Measurements from ENCODE around the gene CD68. TPM values are rescaled to one million over a fixed set of nuclear protein-coding genes. Genes with fewer than 3 reads are reported as not detected.
"Not testable (repeated sequence)": the region's sequence is repeated elsewhere in the genome, so short reads cannot be mapped to it uniquely, and the experiment has no call there.

The CD68 gene
- total RNA-seq, 1 donor from 2014 or later = 40.0 TPM

GRCh38 chr17:7591596-7591995 is 12.2 kb downstream of the CD68 start:
- no peak for DNase-seq (ENCODE audit: extremely low spot score in 2 of 2)
- Histone ChIP-seq H3K36me3 (peaks cover 0 to 56% of the 10 kb centered on the region in 2 donors), H3K27me3 (no peaks in the 10 kb centered on the region), H3K9me3 (no peaks in the 10 kb centered on the region), H3K4me1 (peaks cover 22% of the 10 kb centered on the region), H3K4me3 (no peak overlapping the region), H3K27ac (peak overlapping the region; percentile 97)
- TF ChIP-seq POLR2AphosphoS5 (IDR thresholded peaks at IDR 0.05; ENCODE audit: insufficient read depth in 1 of 2, low read depth in 1 of 2) = no peak
- intact Hi-C loops (cut with DNase I) = no loop called here

DNA sequence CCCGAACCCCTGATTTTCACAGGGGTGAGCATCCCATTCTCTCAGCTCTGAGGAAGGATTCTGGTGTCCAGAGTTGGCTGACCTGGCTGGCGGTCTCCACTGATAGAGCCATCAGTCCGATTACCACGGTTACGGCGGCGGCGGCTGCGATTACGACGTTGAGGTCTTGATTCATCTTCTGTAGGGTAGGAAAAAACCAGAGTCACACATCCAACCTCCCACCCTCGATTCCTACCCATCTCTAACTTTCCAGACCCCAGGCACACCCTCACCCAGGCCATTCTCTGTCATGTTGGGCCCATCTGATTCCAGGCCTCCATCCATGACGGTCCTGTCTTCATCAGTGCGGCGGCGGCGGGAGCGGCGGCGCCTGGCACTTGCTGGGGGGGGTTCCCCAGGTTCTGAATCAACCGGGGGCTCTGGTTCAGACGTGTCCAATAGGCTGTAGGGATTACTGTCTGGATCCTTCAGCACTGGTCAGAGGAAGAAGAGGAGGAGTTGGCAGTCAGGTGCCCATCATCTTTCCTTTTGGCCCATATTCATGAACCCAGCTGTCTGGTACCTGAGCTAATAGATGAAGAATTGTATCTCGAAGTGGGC is 13.1 kb downstream of the CD68 start:
- intact Hi-C loops (cut with DNase I) = no loop called here
- TF ChIP-seq POLR2A (IDR thresholded peaks at IDR 0.05) (no peak), POLR2AphosphoS5 (IDR thresholded peaks at IDR 0.05; ENCODE audit: insufficient read depth in 1 of 2, low read depth in 1 of 2) (no peak), CTCF (IDR thresholded peaks at IDR 0.05) (no peak)
- Histone ChIP-seq H3K4me1 (peaks cover 15% of the 10 kb centered on the region), H3K27me3 (no peaks in the 10 kb centered on the region), H3K4me3 (no peak overlapping the region), H3K9me3 (no peaks in the 10 kb centered on the region), H3K36me3 (peaks cover 0 to 57% of the 10 kb centered on the region in 2 donors), H3K27ac (no peak overlapping the region)
- no peak for DNase-seq (ENCODE audit: extremely low spot score in 2 of 2)

DNA sequence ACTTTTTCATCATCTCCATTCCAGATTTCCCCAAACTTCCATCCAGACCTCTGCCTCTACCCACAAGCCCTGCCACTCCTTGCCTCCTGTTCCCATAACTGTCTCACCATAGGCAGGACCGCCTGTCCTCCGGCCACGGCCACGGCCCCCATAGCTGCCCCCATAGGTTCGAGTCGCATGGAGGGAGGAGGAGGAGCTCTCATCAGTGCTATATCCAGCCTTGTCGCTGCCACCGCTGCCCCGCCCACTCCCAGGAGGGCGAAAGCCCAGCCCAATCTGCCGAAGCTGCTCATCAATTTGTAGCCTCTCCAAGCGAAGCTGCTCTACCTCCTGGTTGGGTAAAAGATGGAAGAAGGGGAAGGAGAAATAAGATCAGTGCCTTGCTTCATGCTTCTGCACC is 13.9 kb downstream of the CD68 start:
- Histone ChIP-seq H3K27me3 (no peaks in the 10 kb centered on the region), H3K36me3 (peaks cover 0 to 60% of the 10 kb centered on the region in 2 donors), H3K9me3 (no peaks in the 10 kb centered on the region), H3K27ac (no peak overlapping the region), H3K4me1 (peaks cover 9% of the 10 kb centered on the region), H3K4me3 (no peak overlapping the region)
- TF ChIP-seq POLR2AphosphoS5 (IDR thresholded peaks at IDR 0.05; ENCODE audit: insufficient read depth in 1 of 2, low read depth in 1 of 2) (no peak), POLR2A (IDR thresholded peaks at IDR 0.05) (no peak), CTCF (IDR thresholded peaks at IDR 0.05) (no peak)
- no peak for DNase-seq (ENCODE audit: extremely low spot score in 2 of 2)
- intact Hi-C loops (cut with DNase I) = no loop called here

DNA sequence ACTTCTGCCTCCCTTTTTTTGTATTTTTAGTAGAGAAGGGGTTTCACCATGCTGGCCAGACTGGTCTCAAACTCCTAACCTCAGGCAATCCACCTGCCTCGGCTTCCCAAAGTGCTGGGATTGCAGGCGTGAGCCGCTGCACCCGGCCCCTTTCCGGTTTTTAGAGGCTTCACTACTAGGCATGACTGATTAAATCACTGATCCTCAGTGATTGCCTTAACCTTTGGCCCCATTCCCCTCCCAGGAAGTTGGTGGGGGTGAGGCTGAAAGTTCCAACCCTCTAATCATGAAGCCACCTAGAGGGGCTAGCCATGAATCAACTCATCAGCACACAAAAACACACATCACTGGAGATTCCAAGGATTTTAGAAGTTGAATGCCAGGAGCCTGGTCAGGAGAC is 18.1 kb downstream of the CD68 start:
- H3K9me3 ChIP-seq; H3K4me1 ChIP-seq; intact Hi-C loops (cut with DNase I); H3K27me3 ChIP-seq; H3K27ac ChIP-seq; DNase-seq (ENCODE audit: extremely low spot score in 2 of 2); H3K4me3 ChIP-seq: not testable (repeated sequence)
- H3K36me3 ChIP-seq = peaks cover 5 to 88% of the 10 kb centered on the region in 2 donors

GRCh38 chr17:7606280-7606679 is 26.8 kb downstream of the CD68 start:
- H3K36me3 ChIP-seq = peaks cover 6 to 43% of the 10 kb centered on the region in 2 donors
- TF ChIP-seq POLR2AphosphoS5 (IDR thresholded peaks at IDR 0.05; ENCODE audit: insufficient read depth in 1 of 2, low read depth in 1 of 2) (no peak), POLR2A (IDR thresholded peaks at IDR 0.05) (no peak), CTCF (IDR thresholded peaks at IDR 0.05) (no peak)
- H3K4me3 ChIP-seq = no peak overlapping the region
- H3K9me3 ChIP-seq = no peaks in the 10 kb centered on the region
- H3K4me1 ChIP-seq = peaks cover 20% of the 10 kb centered on the region
- intact Hi-C loops (cut with DNase I) = no loop called here
- no peaks in the 10 kb centered on the region for H3K27me3 ChIP-seq
- DNase-seq (ENCODE audit: extremely low spot score in 2 of 2) = no peak
- no peak overlapping the region for H3K27ac ChIP-seq

DNA sequence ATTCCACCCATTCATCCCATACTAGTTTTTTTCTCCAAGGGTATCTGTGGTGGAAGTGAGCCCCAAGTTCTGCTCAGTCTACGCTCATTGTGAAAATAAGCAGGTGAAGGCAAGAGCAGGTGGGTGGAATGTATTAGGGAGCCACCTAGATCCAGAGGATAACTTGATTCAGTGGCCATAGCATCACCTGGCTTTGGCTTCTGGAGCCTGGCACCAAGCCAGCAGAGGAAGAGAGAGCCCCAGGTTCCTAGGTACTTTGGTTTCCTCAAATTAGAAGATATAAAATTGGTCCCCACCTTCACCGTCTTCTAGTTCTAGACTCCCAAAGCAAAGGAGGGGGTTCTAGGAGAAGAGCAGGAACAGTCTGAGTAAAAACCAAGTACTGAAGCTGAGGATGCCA is 31.2 kb downstream of the CD68 start:
- no peak for DNase-seq (ENCODE audit: extremely low spot score in 2 of 2)
- Histone ChIP-seq H3K36me3 (no peaks in the 10 kb centered on the region), H3K4me3 (no peak overlapping the region), H3K4me1 (peaks cover 54% of the 10 kb centered on the region), H3K27me3 (no peaks in the 10 kb centered on the region), H3K9me3 (no peaks in the 10 kb centered on the region), H3K27ac (no peak overlapping the region)
- no peak for TF ChIP-seq POLR2A (IDR thresholded peaks at IDR 0.05)
- no peak for TF ChIP-seq CTCF (IDR thresholded peaks at IDR 0.05)
- TF ChIP-seq POLR2AphosphoS5 (IDR thresholded peaks at IDR 0.05; ENCODE audit: insufficient read depth in 1 of 2, low read depth in 1 of 2) = no peak
- intact Hi-C loops (cut with DNase I) = no loop called here
